Stimulated activated naive CD4-positive, alpha-beta T cell treated with Interleukin-2 at 50 U/mL for 16 hours (primary cell): ENCODE results near the gene FBXL4.

ENCODE experiments used
- DNase-seq: peaks from one replicate; lab custom pipeline; 2025; lab: John Stamatoyannopoulos, UW

Gene FBXL4

DNA sequence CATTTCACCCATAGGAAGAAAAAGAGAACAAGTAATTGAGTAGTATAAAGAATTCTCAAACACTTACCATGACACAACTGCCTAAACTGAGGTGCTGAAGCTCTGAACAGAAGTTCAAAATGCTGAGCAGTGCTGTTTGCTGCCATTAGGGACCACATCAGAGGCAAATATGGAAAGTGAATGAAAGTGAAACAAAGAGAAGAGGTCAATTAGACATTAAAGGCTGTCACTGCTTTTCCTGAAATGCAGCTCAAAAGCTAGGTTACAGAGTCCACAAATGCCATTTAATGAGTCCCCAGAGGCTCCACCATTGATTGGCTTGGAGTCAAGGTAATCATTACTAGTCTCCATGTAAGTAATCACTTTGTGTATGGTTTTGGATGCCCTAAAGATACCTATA is 67.3 kb downstream of the FBXL4 start:
- DNase-seq = no peak

DNA sequence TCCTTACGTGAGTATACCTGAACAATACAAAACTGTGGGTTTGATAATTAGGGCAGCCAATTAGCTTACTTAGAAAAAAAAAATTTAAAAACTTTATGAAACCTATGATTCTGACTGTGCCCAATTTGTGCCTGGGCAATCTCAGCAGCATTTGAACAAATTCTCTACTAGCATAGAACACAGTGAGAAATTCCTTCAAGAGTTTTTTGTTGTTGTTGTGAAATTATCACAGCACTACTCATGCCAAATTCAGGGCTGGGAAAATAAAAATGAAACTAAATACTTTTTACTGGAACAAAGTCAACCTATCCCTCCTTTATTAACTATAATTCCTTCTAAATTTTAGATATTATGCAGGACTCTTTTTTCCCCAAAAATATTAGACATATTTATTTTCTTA is 70.5 kb downstream of the FBXL4 start:
- no peak for DNase-seq

DNA sequence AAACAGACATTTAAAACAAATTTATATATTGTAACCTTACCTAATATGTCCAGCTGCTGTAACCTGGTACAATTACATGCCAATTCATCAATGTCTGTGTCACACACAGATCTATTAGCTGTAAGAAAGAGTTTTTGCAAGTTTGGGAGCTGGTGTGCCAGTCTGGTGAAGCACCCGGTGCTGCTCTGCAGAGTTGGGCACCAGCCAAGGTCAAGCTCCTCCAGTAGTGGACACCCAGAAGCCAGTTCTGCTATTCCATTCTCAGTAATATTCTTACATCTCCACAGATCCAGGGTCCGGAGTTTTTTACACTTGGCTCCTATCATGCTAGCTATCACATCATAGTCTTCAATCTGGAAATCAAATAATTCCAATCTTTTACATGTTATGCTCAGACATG is 72.4 kb downstream of the FBXL4 start:
- DNase-seq = no peak

- no peak for DNase-seq
Observed at GRCh38 chr6:98871821-98872220, 75.9 kb downstream of the FBXL4 start.

- no peak for DNase-seq
Observed at GRCh38 chr6:98871057-98871456, 76.7 kb downstream of the FBXL4 start.

GRCh38 chr6:98864497-98864896 is 83.2 kb downstream of the FBXL4 start:
- DNase-seq = no peak

DNA sequence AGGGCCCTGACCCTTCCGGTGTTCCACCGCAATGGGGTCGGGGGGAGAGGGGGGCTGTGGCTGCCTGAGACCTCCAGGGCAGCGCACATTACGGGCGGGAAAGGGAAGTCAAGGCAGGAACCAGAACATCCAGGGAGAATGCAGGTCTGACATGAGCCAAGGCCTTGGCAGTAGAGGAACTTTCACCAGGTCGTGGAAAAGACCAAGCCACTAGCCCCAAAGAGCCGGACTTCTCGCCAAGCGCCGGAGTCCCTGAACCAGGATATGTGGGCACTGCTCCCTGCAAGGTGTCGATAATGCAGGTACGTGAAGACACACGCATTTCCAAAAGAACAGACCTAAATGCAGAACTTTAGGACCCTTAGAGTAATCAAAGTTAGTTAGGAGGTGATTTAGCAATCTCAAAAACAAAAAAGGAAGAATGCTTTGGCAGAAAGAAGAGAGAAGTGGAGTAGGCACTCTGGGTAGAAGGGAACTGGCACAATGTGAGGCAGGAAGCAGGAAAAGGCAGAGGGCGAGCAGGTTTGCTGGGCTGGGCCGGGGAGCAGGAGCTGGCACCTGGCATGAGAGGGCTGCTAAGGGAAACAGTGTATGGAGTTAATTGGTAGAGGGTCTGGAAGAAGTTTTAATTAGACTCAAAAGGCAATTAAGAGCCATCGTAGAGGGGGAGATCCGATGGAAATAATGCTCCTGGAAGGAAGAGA is 99.1 kb downstream of the FBXL4 start:
- DNase-seq = no peak

GRCh38 chr6:98847779-98848538 is 99.8 kb downstream of the FBXL4 start:
- no peak for DNase-seq

DNA sequence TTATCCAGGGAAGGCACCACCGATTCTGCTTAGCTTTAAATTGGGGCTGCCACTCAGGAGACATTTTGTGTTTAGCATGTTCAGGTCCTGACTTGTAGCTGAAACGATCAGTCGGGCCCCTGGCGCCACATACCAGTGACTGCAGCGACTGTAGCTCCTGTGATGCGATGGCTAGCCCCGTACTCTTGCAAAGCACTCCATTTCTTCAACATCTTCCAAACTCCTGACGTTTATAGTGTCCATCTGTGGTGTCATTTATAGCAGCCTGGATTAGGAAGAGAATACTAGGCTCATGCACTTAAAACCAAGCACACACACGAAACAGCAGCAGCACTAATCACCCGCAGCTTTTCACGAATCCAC is 100.3 kb downstream of the FBXL4 start:
- DNase-seq = no peak

DNA sequence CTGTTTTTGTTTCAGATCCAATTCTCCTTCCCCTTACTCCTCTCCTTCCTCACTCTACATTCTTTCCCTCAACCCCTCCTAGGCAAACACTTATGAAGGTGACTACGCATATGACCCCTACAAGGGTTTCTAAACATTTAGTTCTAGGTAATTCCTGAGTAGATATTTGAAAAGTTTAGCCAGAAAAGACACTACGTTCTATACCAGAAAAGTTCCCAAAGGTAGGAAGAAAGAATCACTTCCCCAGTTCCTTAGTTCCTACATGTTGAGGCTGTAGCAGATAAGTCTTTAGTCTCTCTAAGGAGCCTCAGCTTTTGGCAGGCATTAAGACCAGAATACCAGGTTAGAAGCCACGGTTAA is 101.7 kb downstream of the FBXL4 start:
- no peak for DNase-seq

DNA sequence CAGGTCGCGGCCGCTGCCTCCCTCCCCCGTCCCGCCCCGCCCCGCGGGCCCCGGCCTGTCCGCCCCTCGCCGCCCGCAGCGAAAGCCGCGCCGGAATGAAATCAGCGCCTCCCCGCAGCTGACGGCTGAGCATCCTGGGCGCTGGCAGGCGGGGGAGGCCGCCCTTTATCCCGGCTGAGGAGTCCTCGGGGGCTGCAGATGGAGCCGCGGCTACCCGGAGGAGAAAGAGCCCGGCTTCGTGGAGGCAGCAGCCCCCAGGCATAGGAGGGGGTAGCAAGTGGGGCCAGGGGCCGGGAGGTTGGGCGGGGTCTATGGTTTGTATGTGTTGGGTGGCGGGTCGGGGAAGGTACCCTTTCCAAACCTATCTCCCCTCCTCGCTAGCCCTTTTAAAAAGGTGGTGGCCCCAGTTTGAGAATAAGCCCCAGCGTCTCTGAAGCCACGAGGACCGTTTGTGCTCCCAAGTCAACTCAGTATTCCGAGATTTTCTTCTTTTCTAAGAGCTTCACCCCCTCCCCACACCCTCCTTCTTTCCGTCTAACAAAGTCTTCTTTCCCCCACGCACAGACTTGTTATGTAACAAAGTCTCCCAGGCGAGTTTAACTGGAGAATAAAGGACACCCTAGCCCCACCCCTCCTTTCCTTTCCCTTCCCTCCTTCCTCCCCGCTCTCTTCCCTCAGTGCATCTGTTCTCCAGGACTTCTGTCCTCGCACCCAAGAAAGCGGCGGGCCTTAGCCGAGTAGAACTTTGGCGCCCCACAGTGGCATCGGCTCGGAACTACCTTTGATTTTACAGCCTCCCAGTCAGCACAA is 102.3 kb downstream of the FBXL4 start:
- peak; percentile 52 for DNase-seq

- no peak for DNase-seq
Observed at GRCh38 chr6:98844244-98845210, 103.2 kb downstream of the FBXL4 start.

- no peak for DNase-seq
Observed at GRCh38 chr6:98843271-98844243, 104.2 kb downstream of the FBXL4 start.

GRCh38 chr6:98842342-98843180 is 105.2 kb downstream of the FBXL4 start:
- DNase-seq = no peak

DNA sequence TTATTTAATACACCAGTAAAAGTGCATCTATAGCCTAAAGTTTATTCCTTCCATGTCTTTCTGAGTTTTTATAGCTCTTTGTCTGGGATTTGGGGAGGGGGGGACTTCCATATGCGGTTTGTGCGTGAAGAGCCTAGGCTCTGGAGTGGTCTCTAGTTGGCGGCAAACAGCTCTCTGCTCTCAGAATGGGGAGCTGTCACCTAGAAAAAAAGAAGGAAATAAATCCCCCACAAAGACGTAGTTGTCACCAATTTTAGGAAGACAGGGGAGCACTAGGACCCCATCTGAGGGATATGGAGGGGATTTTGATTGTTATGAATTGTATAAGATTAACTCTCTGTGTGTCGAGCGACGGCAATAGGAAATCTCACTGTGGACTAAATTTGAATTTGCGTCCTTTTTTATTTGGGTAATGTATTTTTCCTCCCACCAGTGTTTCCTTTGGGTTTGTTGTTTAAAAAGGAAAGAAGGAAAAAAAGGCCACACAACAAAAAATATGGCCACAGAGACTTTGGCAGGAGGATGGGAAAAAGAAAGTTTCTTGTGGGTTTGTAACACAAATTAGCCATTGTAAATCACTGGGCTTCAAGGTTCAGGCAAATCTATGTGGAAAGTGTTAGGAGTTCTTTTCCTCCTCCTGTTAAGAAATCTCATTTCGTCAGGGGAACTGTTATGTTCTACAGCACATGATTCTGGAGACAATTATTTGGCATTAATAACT is 106.0 kb downstream of the FBXL4 start:
- DNase-seq = no peak

GRCh38 chr6:98840996-98841513 is 106.7 kb downstream of the FBXL4 start:
- DNase-seq = no peak

GRCh38 chr6:98840385-98840784 is 107.4 kb downstream of the FBXL4 start:
- DNase-seq = no peak

DNA sequence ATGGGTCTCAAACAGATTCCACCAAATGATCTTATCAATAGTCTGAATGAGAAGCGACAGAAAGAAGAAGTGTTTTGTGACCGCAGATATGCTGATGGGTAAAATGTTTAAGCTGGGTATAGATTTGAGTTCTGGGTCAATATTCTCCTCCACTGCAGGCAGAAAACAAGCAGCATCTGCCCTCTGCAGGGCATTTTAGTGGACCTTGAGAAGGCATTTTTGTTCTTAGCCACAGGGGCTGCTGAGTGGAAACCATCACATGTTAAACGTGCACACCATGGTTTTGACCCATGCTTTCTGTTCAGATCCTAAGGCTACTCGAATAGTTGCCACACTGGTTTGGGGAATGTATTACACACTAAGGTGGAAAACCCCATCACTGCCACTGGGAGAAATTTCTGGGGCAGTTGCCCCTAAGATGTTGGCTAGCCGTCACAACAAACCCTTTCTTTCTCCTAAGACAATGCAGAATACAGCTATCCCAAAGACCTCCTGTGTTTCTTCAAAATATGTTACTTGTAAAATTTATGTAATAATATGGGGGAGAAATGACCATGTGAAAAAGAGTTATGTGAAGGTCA is 107.9 kb downstream of the FBXL4 start:
- DNase-seq = no peak
